HepG2 (cell line): ENCODE data around the gene TBC1D25. TPM values are rescaled to one million over a fixed set of nuclear protein-coding genes. Genes with fewer than 3 reads are reported as not detected.

Source experiments
- FOXK2 ChIP-seq: fragments of 450-650 bp; IDR thresholded peaks from 2 replicates; pipeline ENCODE4 v1.6.1; 2016
- GATAD2A ChIP-seq: IDR thresholded peaks from 2 replicates; pipeline ENCODE4 v1.6.1; 2016
- HNF4A ChIP-seq: sonication (generic); formaldehyde crosslinking; IDR thresholded peaks from 2 replicates; pipeline ENCODE4 v1.4.0; 2020; ENCODE audit warnings: missing genetic modification reagents
- ISX ChIP-seq: sonication (generic); formaldehyde crosslinking; conservative IDR thresholded peaks from 2 replicates; pipeline ENCODE4 v1.5.0; 2020; ENCODE audit warnings: missing genetic modification reagents
- KLF12 ChIP-seq: sonication (generic); formaldehyde crosslinking; IDR thresholded peaks from 2 replicates; pipeline ENCODE4 v1.4.0; 2020; ENCODE audit warnings: missing genetic modification reagents, borderline replicate concordance
- MBNL3 ChIP-seq: fragments of 250-450 bp; sonication (Bioruptor Pico); conservative IDR thresholded peaks from 2 replicates; pipeline ENCODE4 v1.8.0; 2022; ENCODE audit warnings: mild to moderate bottlenecking, inconsistent platforms
- MED8 ChIP-seq: sonication (generic); formaldehyde crosslinking; IDR thresholded peaks from 2 replicates; pipeline ENCODE4 v1.8.1; 2023; ENCODE audit warnings: mild to moderate bottlenecking, missing genetic modification reagents; ENCODE audit not compliant: insufficient replicate concordance
- NCOA2 ChIP-seq: sonication (generic); formaldehyde crosslinking; IDR thresholded peaks from 2 replicates; pipeline ENCODE4 v1.8.0; 2022; ENCODE audit warnings: inconsistent platforms
- NKX3-1 ChIP-seq: sonication (generic); formaldehyde crosslinking; IDR thresholded peaks from 2 replicates; pipeline ENCODE4 v1.5.0; 2020; ENCODE audit warnings: missing genetic modification reagents
- NR2F6 ChIP-seq, 2 experiments: IDR thresholded peaks; 2 replicates each; pipeline ENCODE4 v1.6.1; 2016; ENCODE audit warnings: antibody characterized with exemption in 1 of 2, mild to moderate bottlenecking in 1 of 2
- PTBP1 ChIP-seq: fragments of 200-400 bp; formaldehyde crosslinking; IDR thresholded peaks from 2 replicates; pipeline ENCODE4 v1.6.1; 2018; ENCODE audit warnings: low read length, low read depth; ENCODE audit not compliant: poor library complexity, severe bottlenecking
- RAD51 ChIP-seq: fragments of 450-650 bp; IDR thresholded peaks from 2 replicates; pipeline ENCODE4 v1.6.1; 2016; ENCODE audit warnings: borderline replicate concordance
- RCOR2 ChIP-seq: IDR thresholded peaks from 2 replicates; pipeline ENCODE4 v1.6.1; 2016; ENCODE audit warnings: missing biosample characterization, missing genetic modification reagents
- REL ChIP-seq: sonication (generic); formaldehyde crosslinking; conservative IDR thresholded peaks from 2 replicates; pipeline ENCODE4 v1.8.0; 2022; ENCODE audit warnings: mild to moderate bottlenecking, missing genetic modification reagents, moderate library complexity
- RXRB ChIP-seq: IDR thresholded peaks from 2 replicates; pipeline ENCODE4 v1.6.1; 2016; ENCODE audit warnings: borderline replicate concordance, missing genetic modification reagents, missing compliant biosample characterization
- SALL1 ChIP-seq: sonication (generic); formaldehyde crosslinking; IDR thresholded peaks from 2 replicates; pipeline ENCODE4 v1.8.0; 2022; ENCODE audit warnings: mild to moderate bottlenecking, missing genetic modification reagents
- SAP130 ChIP-seq: IDR thresholded peaks from 2 replicates; pipeline ENCODE4 v1.6.1; 2016; ENCODE audit warnings: low read depth
- SOX13 ChIP-seq, 3 experiments: fragments of 450-650 bp in 1 of 3; sonication (generic) in 1 of 3; formaldehyde crosslinking in 1 of 3; IDR thresholded peaks in 2 of 3; conservative IDR thresholded peaks in 1 of 3; 2 replicates each; pipeline versions ENCODE4 v1.5.0 to v1.6.1; 2016 to 2020; ENCODE audit warnings: antibody characterized with exemption in 1 of 3, mild to moderate bottlenecking in 1 of 3, missing compliant biosample characterization in 1 of 3, missing genetic modification reagents in 1 of 3, moderate library complexity in 1 of 3
- STAT6 ChIP-seq: sonication (generic); formaldehyde crosslinking; IDR thresholded peaks from 2 replicates; pipeline ENCODE4 v1.4.0; 2020; ENCODE audit warnings: missing genetic modification reagents, mild to moderate bottlenecking, borderline replicate concordance
- TEAD3 ChIP-seq: optimal IDR thresholded peaks from 2 replicates; pipeline ENCODE3; 2016; ENCODE audit warnings: borderline replicate concordance
- ZBTB44 ChIP-seq: sonication (generic); formaldehyde crosslinking; IDR thresholded peaks from 2 replicates; pipeline ENCODE4 v1.4.0; 2020; ENCODE audit warnings: missing genetic modification reagents
- ZFP36L2 ChIP-seq: sonication (generic); formaldehyde crosslinking; IDR thresholded peaks from 2 replicates; pipeline ENCODE4 v1.4.0; 2020; ENCODE audit warnings: missing genetic modification reagents
- ZFP90 ChIP-seq: sonication (generic); formaldehyde crosslinking; IDR thresholded peaks from 2 replicates; pipeline ENCODE4 v1.8.0; 2022; ENCODE audit warnings: missing genetic modification reagents, mild to moderate bottlenecking, inconsistent platforms, borderline replicate concordance
- ZNF414 ChIP-seq: sonication (generic); formaldehyde crosslinking; IDR thresholded peaks from 2 replicates; pipeline ENCODE4 v1.5.0; 2020; ENCODE audit warnings: missing genetic modification reagents
- ZNF501 ChIP-seq: sonication (generic); formaldehyde crosslinking; IDR thresholded peaks from 2 replicates; pipeline ENCODE4 v1.5.1; 2020; ENCODE audit warnings: mild to moderate bottlenecking, moderate library complexity, missing genetic modification reagents
- ZNF558 ChIP-seq: sonication (generic); formaldehyde crosslinking; IDR thresholded peaks from 2 replicates; pipeline ENCODE4 v1.9.0; 2022; ENCODE audit warnings: mild to moderate bottlenecking, missing genetic modification reagents, borderline replicate concordance
- ZNF83 ChIP-seq: sonication (generic); formaldehyde crosslinking; IDR thresholded peaks from 2 replicates; pipeline ENCODE4 v1.4.0; 2020; ENCODE audit warnings: missing genetic modification reagents, mild to moderate bottlenecking, borderline replicate concordance
- ZNF878 ChIP-seq: sonication (generic); formaldehyde crosslinking; IDR thresholded peaks from 2 replicates; pipeline ENCODE4 v1.8.1; 2023; ENCODE audit warnings: mild to moderate bottlenecking, missing genetic modification reagents, moderate library complexity
- ZNF879 ChIP-seq: sonication (generic); formaldehyde crosslinking; IDR thresholded peaks from 2 replicates; pipeline ENCODE4 v1.8.1; 2023; ENCODE audit warnings: missing genetic modification reagents
- polyA plus RNA-seq, 8 experiments: library from polyadenylated mRNA; depleted of rRNA in 3 of 8; stranded (reverse) in 7 of 8; unstranded in 1 of 8; fragments of >200 nt; fragmentation: Illumina TruSeq in 4 of 8; extraction: Trizol in 4 of 8; gene quantifications; 2 replicates each; pipeline versions ENCODE4 v1.2.1 to v1.2.3, GENCODE V29; 2011 to 2016; ENCODE audit warnings: low read depth in 4 of 8, missing spikeins in 1 of 8, mixed read lengths in 1 of 8; ENCODE audit not compliant: insufficient read depth in 1 of 8
- total RNA-seq, 5 experiments: library from RNA; depleted of rRNA; stranded (reverse); fragments of >200 nt; fragmentation: Illumina TruSeq; extraction: Trizol; gene quantifications; 2 replicates each; pipeline ENCODE4 v1.2.3, GENCODE V29; 2016; ENCODE audit warnings: low read depth in 1 of 5

The TBC1D25 gene
- total and polyA plus RNA-seq, 2 of the 13 experiments (the other 11 are each of a cell fraction or from before 2014, with no cell fraction given), result 3.5 to 4.7 TPM

- TF ChIP-seq STAT6 (CRISPR knock-in tag) (no peak), FOXK2 (no peak), ZNF414 (CRISPR knock-in tag) (no peak), ZNF879 (CRISPR knock-in tag) (no peak), ZNF558 (CRISPR knock-in tag) (no peak), TEAD3 (CRISPR knock-in tag) (peak; percentile 84), MED8 (CRISPR knock-in tag) (no peak), NR2F6 (IDR thresholded peaks at IDR 0.05) (peak; percentile 69), NR2F6 (CRISPR knock-in tag; IDR thresholded peaks at IDR 0.05) (peak; percentile 83), NCOA2 (CRISPR knock-in tag) (peak; percentile 59; the same call in 1 of the 2 replicates), RCOR2 (0 out of 2 replicates have a peak, but pooled peaks have one; percentile 13), ISX (CRISPR knock-in tag) (no peak), REL (CRISPR knock-in tag) (no peak), ZFP90 (CRISPR knock-in tag) (no peak), MBNL3 (CRISPR knock-in tag) (no peak), HNF4A (CRISPR knock-in tag) (peak; percentile 42), SOX13 (IDR thresholded peaks at IDR 0.05) (no peak), SOX13 (CRISPR knock-in tag; conservative IDR thresholded peaks at IDR 0.05 in 1 of 2, IDR thresholded peaks at IDR 0.05 in 1 of 2) (peak in 1 of 2 experiments; percentile 63; a peak in 2 of 4 replicates), PTBP1 (no peak), GATAD2A (CRISPR knock-in tag) (0 out of 2 replicates have a peak, but pooled peaks have one; percentile 22), SAP130 (CRISPR knock-in tag) (0 out of 2 replicates have a peak, but pooled peaks have one; percentile 24), ZNF501 (CRISPR knock-in tag) (no peak), ZBTB44 (CRISPR knock-in tag) (no peak), RXRB (CRISPR knock-in tag) (peak; percentile 65; the same call in 1 of the 2 replicates), KLF12 (CRISPR knock-in tag) (no peak), ZNF878 (CRISPR knock-in tag) (no peak), SALL1 (0 out of 2 replicates have a peak, but pooled peaks have one; percentile 23), NKX3-1 (no peak), RAD51 (no peak), ZNF83 (CRISPR knock-in tag) (no peak), ZFP36L2 (CRISPR knock-in tag) (no peak)
Observed at GRCh38 chrX:48548871-48549270, 9.4 kb downstream of the TBC1D25 start (continued).
